ENCODE results near the gene SNRPD3. TPM values are rescaled to one million over a fixed set of nuclear protein-coding genes. Genes with fewer than 3 reads are reported as not detected.

The SNRPD3 gene
- total RNA-seq, 1 experiment from 2014 or later = 144 TPM

- H2AFZ ChIP-seq (ENCODE audit: low read depth, low read length, poor library complexity, severe bottlenecking) = no peak overlapping the region
- no peak for TF ChIP-seq POLR2AphosphoS5 (IDR thresholded peaks at IDR 0.05; ENCODE audit: low read depth, low read length)
- no peak for TF ChIP-seq SP1 (IDR thresholded peaks at IDR 0.05; ENCODE audit: low read depth)
- TF ChIP-seq MAX (IDR thresholded peaks at IDR 0.05) = no peak
- no peak for TF ChIP-seq CTCF (IDR thresholded peaks at IDR 0.05 in 2 of 3, conservative IDR thresholded peaks at IDR 0.05 in 1 of 3; ENCODE audit: borderline replicate concordance in 1 of 3, insufficient read depth in 1 of 3, low read depth in 2 of 3, low read length in 2 of 3)
- TF ChIP-seq SIN3A (IDR thresholded peaks at IDR 0.05; ENCODE audit: low read depth) = no peak
- TF ChIP-seq ZBTB33 (IDR thresholded peaks at IDR 0.05; ENCODE audit: extremely low read depth, insufficient replicate concordance, low read length) = no peak
- TF ChIP-seq ZFX (IDR thresholded peaks at IDR 0.05) = no peak
- TF ChIP-seq ELF1 (IDR thresholded peaks at IDR 0.05; ENCODE audit: borderline replicate concordance, low read depth) = no peak
- TF ChIP-seq ATF3 (IDR thresholded peaks at IDR 0.05) = no peak
- no peak for TF ChIP-seq YY1 (IDR thresholded peaks at IDR 0.05; ENCODE audit: extremely low read depth, insufficient replicate concordance, low read depth, low read length)
- TF ChIP-seq CBX3 (IDR thresholded peaks at IDR 0.05; ENCODE audit: low read depth) = no peak
- TF ChIP-seq SRF (IDR thresholded peaks at IDR 0.05; ENCODE audit: low read depth) = no peak
- no peak for TF ChIP-seq ZNF274 (IDR thresholded peaks at IDR 0.05; ENCODE audit: low read depth, low read length)
- TF ChIP-seq EZH2 (IDR thresholded peaks at IDR 0.05) = no peak
- no peak for TF ChIP-seq JUND (IDR thresholded peaks at IDR 0.05)
- no peak for TF ChIP-seq TCF7L2 (IDR thresholded peaks at IDR 0.05; ENCODE audit: borderline replicate concordance, extremely low read depth, insufficient read depth, insufficient read length)
- intact Hi-C loops (cut with micrococcal nuclease) = no loop called here
- BruUV-seq (replicated peaks) = no TSS peak
- no peak overlapping the region for H3K4me3 ChIP-seq (replicated peaks in 1 of 2; ENCODE audit: low read depth in 1 of 2, low read length in 2 of 2)
- H3K79me2 ChIP-seq (ENCODE audit: insufficient read depth, low read length) = no peaks in the 10 kb centered on the region
- ChIA-PET RAD21 (ENCODE audit: low non-redundant PET in 1 of 2, low total read pairs in 2 of 2, uncharacterized antibody in 2 of 2, unreplicated experiment in 2 of 2) (no interaction called here), POLR2A (no interaction called here), CTCF (no interaction called here)
- no peaks in the 10 kb centered on the region for H3K9me2 ChIP-seq (ENCODE audit: insufficient read depth)
- H3K4me1 ChIP-seq (ENCODE audit: control insufficient read depth in 1 of 2, insufficient read depth in 2 of 2, low read length in 2 of 2) = no peaks in the 10 kb centered on the region
- no peaks in the 10 kb centered on the region for H3K9me3 ChIP-seq (ENCODE audit: control insufficient read depth in 1 of 2, insufficient read depth in 1 of 2, low read depth in 1 of 2, low read length in 2 of 2)
- H3K27me3 ChIP-seq (ENCODE audit: insufficient read depth, low read length) = no peaks in the 10 kb centered on the region
- H3K27ac ChIP-seq (ENCODE audit: low read depth, low read length) = no peak overlapping the region
- H4K20me1 ChIP-seq (ENCODE audit: insufficient read depth) = no peaks in the 10 kb centered on the region
- ATAC-seq (no peak), DNase-seq (ENCODE audit: low read depth, low spot score) (no peak)
- H3K4me2 ChIP-seq (ENCODE audit: low read length) = no peak overlapping the region
- H3K36me3 ChIP-seq (ENCODE audit: control insufficient read depth in 1 of 2, insufficient read depth in 2 of 2, low read length in 2 of 2) = no peaks in the 10 kb centered on the region
- H3K9ac ChIP-seq (ENCODE audit: low read length) = no peak overlapping the region
Observed at GRCh38 chr22:24585461-24585860, 29.7 kb downstream of the SNRPD3 start.
